Fibroblast of mammary gland (primary cell): Measurements from ENCODE around the gene VCX3B.
"Not testable (repeated sequence)": the region's sequence is repeated elsewhere in the genome, so short reads cannot be mapped to it uniquely, and the experiment has no call there.

ENCODE experiments used
- DNase-seq: peaks from one replicate; pipeline ENCODE4 v3.0.0-alpha.2; 2010; ENCODE audit warnings: low read depth
- H3K4me3 ChIP-seq: 2 replicates; pipeline ENCODE4 v1.5.1; 2011; ENCODE audit warnings: low read depth, mild to moderate bottlenecking, low read length, moderate library complexity; ENCODE audit not compliant: control insufficient read depth
- TF ChIP-seq, protein P1 (sequence below): conservative IDR thresholded peaks from 2 replicates; pipeline ENCODE4 v1.5.1; 2011; ENCODE audit warnings: low read depth, low read length, inconsistent platforms; ENCODE audit not compliant: control insufficient read depth, insufficient read depth

Gene VCX3B

DNA sequence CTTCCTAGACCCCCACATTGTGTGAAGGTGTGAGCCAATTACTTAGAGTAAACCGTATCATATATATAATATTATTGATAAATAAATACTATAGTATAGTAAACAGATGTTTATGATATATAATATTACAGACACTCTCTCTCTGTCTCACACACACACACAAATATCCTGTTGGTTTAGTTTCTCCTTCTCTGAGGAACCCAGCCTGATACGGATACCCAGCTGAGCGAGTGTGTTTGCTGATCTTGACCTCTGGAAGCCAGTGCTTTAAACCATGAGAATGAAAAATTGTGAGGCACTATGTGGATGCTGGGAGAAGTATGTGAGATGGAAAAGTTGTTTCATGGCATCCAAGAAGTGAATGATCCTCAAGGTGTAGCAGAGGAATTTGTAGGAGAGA, at the start of gene VCX3B:
Gene VCX3B, plus strand, starts transcription at position 301 of the 400 bp plus-strand sequence. CDS start 621 bp downstream, outside the sequence.
- not testable (repeated sequence) for H3K4me3 ChIP-seq, DNase-seq

DNA sequence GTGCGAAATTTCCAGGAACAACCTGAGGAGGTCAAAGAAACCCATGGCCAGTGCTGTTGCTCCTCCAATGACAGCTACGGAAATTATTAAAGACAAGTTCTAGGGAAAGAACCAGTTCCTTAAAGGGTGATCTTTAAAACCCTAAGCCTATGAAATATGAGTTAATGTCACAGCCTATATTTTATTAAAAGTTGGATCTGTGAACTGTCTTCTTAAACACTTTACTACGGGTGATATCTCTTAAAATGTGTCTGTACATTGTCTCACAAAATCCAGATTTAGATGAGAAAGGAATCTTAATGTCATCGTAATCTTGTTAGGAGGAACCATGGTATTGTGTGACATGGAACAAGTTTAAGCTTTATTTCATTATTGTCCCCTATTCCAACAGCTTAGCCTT, 46.3 kb upstream of the VCX3B start:
- TF ChIP-seq, protein P1, sequence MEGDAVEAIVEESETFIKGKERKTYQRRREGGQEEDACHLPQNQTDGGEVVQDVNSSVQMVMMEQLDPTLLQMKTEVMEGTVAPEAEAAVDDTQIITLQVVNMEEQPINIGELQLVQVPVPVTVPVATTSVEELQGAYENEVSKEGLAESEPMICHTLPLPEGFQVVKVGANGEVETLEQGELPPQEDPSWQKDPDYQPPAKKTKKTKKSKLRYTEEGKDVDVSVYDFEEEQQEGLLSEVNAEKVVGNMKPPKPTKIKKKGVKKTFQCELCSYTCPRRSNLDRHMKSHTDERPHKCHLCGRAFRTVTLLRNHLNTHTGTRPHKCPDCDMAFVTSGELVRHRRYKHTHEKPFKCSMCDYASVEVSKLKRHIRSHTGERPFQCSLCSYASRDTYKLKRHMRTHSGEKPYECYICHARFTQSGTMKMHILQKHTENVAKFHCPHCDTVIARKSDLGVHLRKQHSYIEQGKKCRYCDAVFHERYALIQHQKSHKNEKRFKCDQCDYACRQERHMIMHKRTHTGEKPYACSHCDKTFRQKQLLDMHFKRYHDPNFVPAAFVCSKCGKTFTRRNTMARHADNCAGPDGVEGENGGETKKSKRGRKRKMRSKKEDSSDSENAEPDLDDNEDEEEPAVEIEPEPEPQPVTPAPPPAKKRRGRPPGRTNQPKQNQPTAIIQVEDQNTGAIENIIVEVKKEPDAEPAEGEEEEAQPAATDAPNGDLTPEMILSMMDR = no peak
- H3K4me3 ChIP-seq = no peak overlapping the region
- DNase-seq = no peak

DNA sequence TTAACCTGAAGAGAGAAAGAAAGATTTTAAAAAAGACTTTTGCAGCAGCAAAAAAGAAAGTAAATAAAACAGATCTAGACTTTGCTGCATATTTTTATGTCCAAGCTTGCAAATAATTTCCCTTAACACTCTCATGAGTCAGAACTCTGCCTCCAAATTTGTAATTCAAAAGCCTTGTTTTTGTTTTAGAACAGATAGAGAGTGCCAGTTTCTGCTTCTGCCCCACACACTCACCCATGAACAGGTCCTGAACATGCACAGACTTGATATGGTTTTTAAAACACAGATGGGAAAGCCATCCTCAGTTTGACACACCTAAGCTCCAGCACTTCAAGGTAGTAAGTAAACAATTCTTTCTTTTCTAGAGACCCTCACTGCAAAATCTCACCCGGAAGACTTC, 39.7 kb upstream of the VCX3B start:
- H3K4me3 ChIP-seq = no peak overlapping the region

DNA sequence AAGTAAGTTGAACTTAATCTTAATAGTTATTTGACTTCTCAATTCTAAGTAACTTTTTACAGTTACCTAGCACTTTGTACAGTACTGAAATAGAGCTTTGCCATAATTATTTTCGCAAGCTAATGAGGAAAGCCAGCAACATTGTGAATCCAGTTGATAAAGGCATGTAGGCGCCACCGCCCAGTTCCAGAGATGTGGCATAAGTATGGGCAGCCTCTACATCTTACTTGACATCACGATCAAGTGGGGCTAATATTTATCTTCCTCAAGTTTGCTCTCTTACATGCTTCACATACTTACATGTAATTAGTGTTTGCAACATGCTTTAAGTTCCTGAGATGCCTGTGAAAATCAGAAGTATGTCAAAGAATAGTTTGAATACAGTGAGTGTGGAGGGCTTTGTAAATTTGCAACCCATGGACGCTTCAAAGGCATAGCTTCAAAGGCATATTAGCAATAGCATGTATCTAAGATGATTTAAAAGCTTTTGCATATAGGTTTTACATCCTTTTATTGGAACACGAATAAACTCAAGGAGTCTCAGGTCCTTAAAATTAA, 34.9 kb upstream of the VCX3B start:
- TF ChIP-seq, protein P1 = no peak
- no peak for DNase-seq
- H3K4me3 ChIP-seq = no peak overlapping the region

More for the DNA sequence above, 39.7 kb upstream of the VCX3B start:
- no peak for DNase-seq
- TF ChIP-seq, protein P1 = no peak

DNA sequence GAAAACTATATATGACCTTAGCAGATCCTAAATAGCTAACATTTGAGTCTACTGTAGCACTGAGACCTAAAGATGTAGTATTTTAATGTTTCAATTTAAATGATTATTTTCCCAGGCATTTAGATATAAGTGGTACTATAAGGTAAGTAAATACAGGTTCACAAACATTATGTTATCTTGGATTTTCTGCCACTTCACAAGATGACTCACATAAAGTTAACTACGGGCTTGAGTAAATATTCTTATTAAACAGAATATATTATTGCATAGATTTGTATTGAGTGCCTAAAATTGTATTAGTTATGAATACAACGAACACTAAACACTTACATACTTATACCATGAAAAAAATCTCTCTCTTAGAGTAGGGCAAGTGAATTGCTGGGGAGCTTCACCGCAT, 34.2 kb upstream of the VCX3B start:
- no peak for DNase-seq
- no peak overlapping the region for H3K4me3 ChIP-seq
- TF ChIP-seq, protein P1 = no peak

DNA sequence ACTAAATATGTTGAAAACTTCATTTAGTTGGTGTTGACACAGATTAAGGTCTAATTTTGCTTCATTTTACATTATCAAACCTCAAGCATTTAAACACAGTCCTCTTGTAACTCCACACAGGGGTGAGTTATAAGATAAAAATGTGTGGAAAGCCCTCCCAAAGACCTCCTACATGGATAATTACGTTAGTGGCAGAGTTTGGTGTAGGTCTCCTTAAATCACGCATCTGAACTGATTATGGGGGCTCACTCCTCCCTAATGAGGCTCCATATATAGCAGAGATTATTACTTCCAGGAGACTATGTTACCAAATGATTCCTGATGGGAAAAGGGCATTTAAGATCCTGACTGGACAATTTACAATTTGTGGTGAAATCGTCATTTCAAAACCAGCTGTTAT, 32.2 kb upstream of the VCX3B start:
- DNase-seq = no peak
- H3K4me3 ChIP-seq = no peak overlapping the region
- TF ChIP-seq, protein P1 = no peak

DNA sequence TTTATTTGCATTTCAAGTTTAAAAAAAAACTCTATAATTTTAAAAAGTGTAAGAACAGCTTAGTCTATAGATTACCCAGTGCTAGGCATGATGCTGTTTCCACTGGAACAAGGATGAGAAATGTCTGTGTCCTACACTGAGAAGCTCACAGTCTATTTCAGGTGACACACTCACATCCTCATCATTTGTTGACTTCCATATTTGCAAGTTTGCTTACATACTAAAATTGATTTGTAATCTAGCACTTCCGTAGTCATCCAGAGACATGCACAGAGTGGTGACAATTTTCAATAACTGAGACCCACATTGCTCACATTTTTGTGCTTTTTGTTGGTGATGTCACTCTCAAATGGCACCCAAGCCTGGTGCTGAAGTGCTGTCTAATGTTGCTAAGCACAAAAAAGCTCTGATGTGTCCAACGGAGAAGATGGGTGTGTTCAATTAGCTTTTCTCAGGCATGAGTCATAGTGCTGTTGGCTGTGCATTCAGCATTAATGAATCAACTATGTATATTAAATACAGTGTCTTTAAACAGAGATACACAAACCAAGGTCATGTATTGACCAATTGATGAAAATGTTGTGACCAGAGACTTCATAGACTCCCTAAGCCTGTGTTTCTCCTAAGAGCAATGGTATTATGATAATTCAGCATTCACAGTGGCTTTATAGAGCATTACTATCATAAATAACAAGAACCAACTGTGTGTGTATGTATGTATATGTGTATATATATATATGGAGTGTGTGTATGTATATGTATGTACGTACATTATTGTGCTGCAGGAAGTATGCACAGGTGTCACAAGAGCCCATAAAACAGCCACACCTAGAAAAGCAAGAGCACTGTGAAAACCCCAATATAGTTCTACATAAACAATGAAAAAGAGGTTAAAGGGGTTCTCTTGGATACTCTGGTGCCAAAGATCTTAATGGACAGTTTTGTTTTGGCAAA, 31.2 kb upstream of the VCX3B start:
- TF ChIP-seq, protein P1 = no peak
- no peak overlapping the region for H3K4me3 ChIP-seq
- peak; percentile 1 for DNase-seq
